Hippocampal formation (tissue), 2 donors: ENCODE results near the gene CBFA2T2.
A peak's percentile ranks its signal among the peaks of the same experiment; 100 is the strongest.

ENCODE experiments used
- DNase-seq, 2 donors: peaks; one replicate each; lab custom pipeline; 2025; lab: John Stamatoyannopoulos, UW

Gene CBFA2T2

DNA sequence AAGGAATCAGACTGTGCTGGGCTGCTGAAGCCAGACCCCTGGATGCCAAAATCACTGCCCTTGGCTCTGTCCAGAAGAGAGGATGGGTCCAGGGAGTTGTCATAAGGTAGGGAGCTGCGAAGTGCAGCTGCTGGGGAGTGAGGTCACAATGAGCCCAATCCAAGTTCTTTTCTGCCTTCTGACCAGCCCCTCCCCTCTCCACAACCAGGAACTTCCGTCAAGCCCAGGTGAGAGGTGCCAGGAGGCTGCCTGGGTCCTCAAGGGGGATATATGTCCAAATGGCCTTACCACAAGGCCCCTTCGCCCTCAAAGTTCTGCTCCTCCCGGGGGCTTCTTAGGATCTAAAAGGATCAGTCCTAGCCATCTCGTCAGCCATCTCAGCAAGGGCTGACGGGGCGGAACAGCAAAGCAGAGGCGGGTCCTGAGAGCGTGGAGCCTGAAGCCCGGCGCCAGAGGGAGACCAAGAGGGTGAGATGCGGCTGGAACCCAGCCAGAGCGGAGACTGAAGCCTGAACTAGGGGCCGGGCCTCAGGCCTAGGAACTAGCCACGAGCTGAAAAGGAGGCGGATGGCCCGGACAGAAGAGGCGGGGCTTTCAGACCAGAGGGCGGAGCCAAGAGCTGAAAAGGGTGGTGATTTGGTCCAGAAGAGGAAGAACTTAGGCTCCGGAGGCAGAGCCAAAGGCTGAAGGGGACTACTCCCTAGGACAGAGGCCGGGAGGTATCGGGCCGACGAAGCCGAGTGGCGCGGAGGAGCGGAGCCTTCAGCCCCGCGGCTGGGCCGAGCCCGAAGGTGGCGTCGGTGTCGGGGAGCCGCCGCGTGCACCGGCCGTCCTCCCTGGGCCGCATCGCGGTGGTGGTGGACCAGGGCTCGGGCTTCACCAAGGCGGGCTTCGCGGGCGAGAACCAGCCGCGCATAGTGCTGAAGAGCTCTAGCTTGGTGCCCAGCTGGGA is 176.7 kb downstream of the CBFA2T2 start, which contains the start of gene ACTL10:
TSS of gene ACTL10 (plus strand) at position 651 of the 952 bp plus-strand sequence. CDS start 555 bp downstream, outside the sequence.
- peak; percentile 93 to 95 for DNase-seq

DNA sequence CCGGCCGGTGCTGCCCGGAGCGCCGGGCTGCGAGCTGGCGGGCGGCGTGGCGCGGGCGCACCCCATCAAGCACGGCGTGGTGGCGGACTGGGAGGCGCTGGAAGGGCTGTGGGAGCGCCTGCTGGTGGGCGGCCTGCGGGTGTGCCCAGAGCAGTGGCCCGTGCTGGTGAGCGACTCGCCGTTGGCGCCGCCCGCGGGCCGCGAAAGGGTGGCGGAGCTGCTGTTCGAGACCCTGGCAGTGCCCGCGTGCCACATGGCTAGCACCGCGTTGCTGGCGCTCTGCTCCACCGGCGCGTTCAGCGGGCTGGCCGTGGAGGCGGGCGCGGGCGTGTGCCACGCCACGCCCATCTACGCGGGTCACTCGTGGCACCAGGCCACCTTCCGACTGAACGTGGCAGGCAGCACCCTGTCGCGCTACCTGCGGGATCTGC is 177.4 kb downstream of the CBFA2T2 start:
- peak in 1 of 2 donors; percentile 70 for DNase-seq

DNA sequence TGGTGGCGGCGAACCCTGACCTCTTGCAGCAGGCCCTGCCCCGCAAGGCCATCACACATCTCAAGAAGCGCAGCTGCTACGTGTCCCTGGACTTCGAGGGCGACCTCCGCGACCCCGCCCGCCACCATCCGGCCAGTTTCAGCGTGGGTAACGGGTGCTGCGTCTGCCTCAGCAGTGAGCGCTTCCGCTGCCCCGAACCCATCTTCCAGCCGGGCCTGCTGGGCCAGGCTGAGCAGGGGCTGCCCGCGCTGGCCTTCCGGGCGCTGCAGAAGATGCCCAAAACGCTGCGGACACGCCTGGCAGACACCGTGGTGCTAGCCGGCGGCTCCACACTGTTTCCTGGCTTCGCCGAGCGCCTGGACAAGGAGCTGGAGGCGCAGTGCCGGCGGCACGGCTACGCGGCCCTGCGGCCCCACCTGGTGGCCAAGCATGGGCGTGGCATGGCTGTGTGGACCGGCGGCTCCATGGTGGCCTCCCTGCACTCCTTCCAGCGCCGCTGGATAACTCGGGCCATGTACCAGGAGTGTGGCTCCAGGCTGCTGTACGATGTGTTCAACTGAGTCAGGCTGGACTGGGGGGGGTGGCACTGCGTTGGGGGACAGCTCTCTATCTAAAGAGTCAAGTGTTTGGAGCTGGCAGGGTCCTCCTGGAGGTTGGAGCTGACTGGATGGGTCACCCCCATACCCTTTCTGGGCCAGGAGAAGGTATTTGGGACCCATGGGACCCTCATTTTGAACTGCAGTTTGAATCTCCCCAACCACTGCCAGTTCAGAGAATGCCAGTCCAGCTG is 178.0 kb downstream of the CBFA2T2 start:
- DNase-seq = peak in 1 of 2 donors; percentile 74

DNA sequence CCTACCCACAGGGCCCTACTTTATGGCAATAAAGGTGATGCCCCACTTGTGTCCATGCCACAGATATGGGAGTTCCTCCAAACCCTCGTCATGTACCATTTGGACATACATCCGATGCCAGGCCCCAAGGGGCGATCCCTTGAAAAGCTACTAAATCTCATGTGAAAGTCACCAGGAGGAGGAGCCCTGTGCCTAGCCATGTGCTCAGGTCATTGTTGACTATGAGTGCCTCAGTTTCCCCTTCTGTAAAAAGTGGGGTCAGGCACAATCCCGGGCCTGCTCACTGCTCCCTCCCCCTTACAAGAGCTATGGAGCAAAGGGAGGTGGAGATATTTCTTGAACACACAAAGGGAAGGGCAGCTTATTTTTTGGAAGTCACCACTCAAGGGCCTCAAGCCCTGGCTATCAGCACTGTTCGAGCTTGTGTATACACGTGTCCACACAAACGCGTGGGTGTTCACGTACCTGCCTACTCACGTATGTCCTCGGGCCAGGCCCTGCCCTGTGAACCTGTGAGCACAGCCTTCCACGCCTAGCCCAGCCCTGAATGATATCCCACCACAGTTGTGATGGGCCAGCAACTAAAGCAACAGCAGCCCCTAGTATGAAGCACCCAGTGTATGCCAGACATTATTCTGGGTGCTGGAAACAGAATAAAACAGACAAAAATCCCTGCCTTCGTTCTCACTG is 178.7 kb downstream of the CBFA2T2 start:
- DNase-seq = no peak

DNA sequence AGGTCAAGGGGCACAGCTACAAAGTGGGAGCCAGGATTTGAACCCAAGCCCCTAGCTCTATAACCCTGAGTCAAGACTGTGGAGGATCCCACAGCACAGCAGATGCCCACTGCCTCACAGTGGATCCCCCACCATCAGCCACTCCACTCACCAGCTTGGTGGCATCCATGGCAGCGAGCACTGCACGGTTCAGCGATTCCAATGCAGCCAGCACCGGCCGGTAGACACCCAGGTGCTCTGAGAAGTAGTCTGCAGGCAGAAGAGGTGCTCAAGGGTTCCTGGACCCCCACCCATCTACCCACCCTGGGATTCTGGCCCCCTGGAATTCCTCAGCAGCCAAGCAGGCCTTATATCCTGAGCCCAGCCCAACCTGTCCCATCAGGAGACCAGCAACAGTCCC is 179.3 kb downstream of the CBFA2T2 start:
- no peak for DNase-seq

DNA sequence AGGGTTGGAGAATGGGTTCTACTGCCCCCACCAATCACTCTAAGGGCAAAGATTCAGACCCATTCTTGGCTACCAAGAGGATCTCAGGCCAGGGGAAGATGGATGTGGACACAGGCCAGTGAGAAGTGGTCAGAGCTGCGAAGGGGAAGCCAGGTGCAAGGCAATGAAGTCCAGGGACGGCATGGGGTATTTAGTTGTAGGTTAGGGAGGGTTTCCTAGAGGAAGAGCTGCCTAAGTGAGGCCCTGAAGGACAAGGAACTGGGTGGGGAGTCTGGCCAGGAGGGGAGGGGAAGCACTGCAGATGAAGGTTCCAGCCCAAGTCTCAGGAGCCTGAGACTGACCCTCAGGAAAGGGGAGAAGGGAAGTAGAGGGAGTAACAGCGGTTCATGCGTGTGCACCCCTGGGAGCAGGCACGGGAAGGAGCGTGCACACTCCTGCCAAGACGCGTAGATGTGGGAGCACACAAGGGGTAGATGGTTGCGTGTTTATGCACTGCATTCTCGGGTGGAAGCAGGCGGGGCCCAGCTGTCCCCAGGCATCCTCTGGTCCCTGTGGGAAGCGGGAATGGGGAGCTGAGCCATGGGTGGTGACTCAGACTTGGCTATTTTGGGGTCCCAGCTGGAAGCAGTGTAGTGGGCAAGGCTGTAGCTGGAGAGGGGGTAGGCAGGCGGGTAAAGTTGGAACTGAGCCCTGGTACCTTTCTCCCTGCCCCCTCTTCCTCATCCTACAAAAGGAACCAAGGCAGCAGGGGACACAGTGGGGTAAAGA is 180.2 kb downstream of the CBFA2T2 start:
- DNase-seq = peak in 1 of 2 donors; percentile 18

DNA sequence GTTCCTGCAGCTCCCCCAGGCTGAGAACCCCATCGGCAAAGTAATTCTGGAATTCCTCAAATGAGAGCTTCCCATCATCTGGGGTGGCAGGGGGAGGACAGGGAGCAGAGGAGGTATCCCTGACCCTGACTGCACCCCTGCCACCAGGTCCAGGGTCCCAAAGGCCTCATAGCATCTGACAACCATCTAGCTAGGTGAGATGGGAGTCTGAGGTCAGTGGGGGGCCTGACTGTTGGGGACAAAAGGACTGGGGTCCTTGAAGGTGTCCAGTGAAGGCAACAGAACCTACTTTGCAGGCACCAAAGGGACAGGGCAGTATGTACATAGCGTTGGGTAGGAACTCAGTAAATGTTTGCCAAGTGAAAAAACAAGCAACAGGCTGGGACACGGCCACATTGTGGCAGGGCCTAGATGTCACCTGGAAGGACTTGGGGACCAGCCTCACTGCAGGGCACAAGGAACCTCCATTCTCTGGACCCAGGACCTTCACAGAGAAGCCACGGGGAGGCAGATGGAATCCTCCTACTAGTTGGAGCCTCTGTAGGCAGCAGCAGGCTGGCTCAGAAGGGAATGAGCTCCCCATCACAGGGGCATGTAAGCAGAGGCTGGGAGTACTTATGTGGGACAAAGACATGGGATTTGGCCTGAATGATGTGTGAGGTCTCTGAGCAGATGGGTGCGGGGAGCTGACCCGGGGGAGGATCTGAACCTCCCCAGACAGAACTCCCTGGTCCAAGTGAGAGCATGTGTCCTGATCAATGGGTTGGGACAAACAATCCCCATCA is 181.0 kb downstream of the CBFA2T2 start:
- DNase-seq = no peak

DNA sequence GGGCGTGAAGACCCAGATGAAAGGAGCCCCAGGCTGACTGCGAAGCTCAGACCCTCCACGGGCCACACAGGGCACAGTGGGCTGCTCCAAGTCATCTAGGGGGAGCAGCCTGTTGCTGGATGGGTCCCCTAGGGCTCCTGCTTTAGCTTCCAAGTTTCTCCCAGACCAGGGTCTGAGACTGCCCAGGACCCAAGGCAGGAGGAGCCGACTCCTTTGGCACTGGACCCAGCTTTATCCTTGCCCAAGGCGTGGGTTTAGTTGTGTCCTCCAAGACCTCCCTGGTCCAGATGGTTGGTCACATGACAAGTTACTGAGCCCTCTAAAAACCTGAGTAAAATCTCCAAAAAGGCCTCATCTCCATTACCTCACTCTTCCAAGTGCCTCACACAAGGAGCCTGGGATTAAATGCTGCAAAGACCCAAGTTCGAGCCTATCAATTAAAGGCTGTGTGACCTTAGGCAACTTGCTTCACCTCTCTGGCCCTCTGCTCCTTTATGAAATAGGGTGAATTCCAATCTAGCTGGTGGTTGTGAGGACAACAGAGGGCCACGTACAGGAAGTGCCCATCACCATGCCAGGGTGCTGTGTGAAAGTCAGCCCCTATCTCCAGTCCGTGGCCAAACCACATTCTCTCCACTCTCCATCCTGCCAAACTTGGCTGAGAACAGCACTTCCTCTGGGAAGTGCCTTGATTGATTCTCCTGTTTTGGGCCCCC is 181.8 kb downstream of the CBFA2T2 start:
- DNase-seq = no peak

DNA sequence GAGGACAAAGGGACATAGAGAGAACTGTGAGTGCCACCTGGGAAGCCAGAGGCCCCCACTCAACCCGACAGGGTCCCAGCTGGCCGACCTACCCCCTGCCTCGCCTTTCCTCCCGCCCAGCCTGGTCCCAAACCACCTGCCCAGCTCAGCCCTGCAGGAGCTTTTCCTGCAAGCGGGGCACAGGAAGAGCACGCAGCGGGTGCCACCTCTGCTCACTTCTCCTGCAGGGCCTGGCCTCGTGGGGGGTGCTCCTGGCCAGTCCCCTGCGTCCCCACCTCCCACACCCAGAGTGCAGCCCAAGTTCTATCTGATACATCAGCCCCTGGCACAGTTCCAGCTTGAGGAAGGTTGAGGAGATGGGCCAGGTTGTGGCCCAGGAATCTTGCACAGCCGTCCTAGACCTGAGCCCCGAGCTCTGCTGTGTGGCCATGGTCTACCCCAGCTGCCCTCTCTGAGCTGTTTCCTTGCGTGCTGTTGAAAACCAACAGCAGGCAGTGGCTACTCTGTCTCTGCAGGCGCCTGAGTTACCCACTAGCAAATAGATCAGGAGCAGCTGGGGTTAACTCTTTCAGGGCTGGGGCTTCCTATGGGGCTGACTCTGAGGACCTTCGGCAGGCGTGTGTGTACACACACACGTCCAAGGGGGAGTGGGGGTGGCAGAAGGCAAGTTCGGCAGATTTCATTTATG is 182.7 kb downstream of the CBFA2T2 start:
- peak in 1 of 2 donors; percentile 8 for DNase-seq

DNA sequence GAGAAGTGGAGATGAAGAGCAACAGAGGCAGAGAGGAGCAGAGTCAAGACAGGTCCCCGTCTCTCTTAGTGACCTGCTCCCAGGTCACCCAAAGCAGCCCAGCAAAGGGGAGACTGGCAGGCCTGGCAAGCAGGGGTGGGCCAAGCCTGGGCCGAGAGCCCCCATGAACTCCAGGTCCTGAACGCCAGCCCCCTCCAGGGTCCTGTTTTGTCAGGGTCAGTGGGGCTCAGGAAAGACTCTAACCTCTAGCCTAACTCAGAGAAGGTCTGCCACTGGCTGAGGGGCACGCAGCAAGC is 183.2 kb downstream of the CBFA2T2 start:
- no peak for DNase-seq

DNA sequence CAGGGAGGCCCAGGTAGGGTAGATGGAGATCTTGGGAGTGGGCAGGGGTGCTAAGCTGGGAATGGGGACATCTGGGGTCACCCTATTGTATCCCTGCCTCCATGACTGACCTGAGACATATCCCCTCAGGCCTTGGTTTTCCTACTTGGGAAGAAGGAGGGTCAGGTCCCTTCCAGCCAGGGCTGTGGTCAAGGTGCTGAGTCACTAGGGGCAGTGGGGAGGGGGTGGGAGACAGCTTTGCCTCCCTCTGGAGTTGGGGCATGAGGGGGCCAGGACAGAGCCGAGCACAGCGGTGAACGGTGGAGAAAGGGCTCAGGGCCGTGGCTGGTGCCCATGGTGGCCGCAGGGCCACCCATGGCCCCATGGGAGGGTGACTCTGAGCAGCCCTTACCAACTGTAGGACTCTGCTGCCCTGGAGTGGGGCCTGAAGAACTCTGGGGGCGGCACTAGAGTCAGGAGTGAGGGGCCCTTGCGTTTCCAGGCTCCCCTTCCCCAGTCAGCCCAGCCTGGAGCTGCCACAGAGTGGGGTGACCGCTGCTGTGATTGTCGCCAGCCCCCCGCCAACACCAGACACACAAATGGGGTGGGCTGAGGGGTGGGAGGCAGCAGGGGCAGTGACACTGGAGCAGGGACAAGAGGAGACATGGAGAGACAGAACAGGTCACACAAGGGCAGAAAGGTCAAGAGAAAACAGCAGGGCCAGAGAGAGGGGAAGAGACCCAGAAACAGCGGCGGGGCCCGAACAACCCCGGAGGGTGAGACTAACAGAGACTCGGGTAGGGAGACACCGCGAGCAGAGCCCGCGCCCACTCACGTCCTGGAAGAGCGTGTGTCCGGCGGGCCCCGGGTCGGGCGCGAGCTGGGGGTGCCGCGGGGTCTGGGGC is 183.8 kb downstream of the CBFA2T2 start:
- DNase-seq = no peak

DNA sequence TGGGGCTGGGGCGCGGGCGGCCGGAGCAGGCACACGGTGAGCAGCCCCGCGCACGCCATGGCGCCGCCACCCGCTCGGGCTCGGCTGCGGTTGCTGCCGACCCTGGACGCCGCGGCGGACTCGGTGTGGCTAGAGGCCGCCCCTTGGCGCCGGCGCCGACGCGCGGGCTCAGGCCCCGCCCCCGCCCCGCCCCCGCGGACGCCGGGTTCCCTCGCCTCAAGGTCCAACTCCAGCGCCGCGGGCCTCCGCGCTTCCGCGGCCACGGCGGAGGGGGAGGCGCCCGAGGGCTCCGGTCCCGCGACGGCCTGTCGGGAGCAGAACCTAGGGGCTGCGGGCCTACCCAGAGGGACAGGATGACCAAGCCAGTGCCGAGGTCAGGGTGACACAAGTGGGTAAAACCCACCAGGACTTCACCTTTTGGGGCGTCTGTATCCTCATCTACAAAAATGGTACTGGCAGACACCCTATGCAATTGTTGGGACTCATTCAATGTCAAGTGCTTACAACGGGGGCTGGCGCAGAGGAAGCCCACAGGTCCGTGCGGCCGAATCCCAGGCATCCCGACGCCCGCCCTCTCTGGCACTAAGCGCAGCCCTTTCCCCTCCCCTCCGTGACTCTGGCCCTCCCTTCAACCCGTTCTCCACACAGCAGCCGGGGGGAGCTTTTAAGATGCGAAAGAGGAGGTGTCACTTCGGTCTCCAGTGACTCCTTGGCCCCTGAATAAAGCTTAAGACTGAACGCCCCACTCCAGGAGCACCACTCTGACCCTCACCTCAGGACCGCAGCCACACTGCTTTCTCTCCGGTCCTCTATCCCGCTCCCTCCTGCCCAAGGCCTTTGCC is 184.6 kb downstream of the CBFA2T2 start, which contains the start of gene NECAB3:
TSS of gene NECAB3 (minus strand) at position 135 of the 842 bp plus-strand sequence. CDS start at position 59, 76 bp downstream.
- DNase-seq = peak; percentile 68 to 76

DNA sequence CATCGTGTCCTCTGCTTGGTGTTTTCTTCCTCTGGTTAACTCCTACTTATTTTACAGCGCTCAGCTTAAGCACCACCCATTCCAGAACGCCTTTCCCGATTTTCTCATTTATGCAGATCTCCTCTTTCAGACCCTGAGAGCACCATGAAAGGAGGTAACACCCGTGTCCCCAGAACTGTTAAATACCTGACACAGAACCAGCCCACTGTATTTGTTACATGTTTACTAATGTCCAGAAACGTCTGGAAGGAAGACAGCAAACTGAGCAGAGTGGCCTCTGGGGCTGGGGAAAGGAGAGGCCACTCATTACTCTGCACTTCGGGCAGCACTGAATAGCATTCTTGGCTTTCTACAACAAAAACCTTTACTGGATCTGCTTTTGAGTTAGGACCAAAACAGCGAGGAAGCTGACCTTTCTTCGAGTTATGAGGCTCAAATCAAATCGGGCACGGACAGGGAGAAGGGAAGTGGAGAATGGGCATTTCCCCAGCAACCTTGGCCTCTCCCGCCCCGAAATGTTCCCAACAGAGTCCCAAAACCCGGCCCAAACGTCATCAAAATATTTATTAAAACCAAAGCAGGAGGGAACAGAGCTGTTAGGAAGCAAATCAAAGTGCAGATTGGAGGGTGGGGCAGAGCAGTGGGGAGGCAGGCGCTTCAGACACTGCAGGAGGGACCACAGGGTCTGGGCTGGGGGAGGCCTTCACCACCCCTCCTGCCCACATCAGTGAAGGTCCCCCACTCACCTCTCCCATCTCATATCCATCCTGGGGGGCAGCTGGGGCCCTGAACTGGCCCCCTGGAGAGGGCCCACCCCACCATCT is 185.5 kb downstream of the CBFA2T2 start:
- peak in 1 of 2 donors; percentile 47 for DNase-seq

DNA sequence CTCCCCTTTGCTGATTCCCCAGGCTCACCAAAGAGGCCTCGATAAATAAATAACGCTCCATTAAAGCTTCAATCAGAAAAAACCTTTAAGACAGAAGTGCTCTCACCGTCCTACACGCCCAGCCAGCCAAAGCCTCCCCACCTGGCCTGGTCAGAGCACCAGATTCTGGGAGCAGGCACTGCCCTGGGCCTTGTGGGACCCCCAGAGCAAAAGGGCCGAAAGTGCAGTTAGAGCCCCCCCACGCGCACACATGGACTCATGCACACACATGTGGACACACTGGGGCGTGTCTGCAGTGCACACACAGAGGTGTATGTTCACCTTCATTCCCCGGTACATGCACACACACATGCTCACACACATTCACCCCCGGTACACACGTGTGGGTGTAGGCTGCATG is 186.2 kb downstream of the CBFA2T2 start:
- DNase-seq = no peak

DNA sequence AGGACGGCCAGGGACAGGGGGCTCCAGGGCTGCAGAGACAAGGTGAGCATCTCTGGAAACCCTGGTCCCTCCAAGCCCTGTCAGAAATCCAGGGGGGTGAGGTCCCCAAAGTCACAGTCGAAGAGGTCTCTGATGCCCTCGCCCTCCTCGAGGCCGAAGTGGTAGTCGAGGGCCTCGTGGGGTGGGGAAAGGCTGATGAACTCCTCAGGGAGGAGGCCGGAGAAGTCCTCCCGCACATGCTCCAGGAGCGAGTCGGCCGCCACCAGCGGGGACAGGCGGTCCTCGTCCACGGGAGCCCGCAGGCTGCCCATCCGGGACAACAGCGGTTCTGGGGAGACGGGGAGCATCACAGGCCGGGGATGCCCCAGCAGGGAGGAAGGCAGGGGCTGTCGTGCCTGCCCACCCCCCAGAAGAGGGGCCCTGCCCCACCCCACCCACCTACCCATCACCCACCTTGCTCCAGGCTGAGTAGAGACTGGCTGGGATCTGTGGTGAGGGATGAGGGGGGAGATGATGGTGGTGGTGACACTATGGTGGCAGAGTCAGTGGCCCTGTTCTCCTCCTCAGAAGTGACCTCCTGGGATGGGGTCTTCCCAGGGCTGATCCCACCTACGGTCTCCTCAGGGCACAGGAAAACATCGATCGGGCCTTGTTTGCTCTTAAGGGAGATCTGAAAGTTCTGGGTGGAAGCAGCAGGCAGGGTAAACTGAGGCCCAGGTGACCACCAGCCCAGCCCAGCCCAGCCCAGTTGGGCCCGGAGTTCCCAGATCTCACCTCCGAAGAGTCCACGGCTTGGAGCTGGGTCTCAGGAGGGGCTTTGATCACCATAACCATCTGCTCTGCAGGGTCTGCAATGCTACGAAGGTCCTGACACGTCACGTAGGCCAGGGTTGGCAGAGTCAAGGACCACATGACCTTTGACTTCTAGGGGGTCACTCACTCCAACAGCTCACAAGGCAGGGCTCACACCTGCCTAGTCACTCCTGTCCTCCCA is 187.1 kb downstream of the CBFA2T2 start:
- no peak for DNase-seq
